Liver (tissue), 9 donors: ENCODE results near the gene ADAMTS7. TPM values are rescaled to one million over a fixed set of nuclear protein-coding genes. Genes with fewer than 3 reads are reported as not detected.
"Not testable (repeated sequence)": the region's sequence is repeated elsewhere in the genome, so short reads cannot be mapped to it uniquely, and the experiment has no call there.

Source experiments
- DNase-seq: peaks from one replicate; pipeline ENCODE4 v3.0.0-alpha.2; 2017; ENCODE audit warnings: low spot score
- H3K27ac ChIP-seq, 2 donors: one replicate each; pipeline ENCODE4 v1.7.0; 2013; ENCODE audit warnings: inconsistent platforms in 2 of 2, low read length in 2 of 2, control low read depth in 1 of 2, low read depth in 1 of 2, mild to moderate bottlenecking in 1 of 2
- H3K27me3 ChIP-seq, 4 donors: one replicate each; pipeline versions ENCODE4 v1.6.1 to v1.7.0; 2013; ENCODE audit warnings: low read length in 3 of 4, inconsistent platforms in 1 of 4, mild to moderate bottlenecking in 1 of 4, moderate library complexity in 1 of 4; ENCODE audit not compliant: control insufficient read depth in 4 of 4, insufficient read depth in 4 of 4
- H3K36me3 ChIP-seq, 4 donors: one replicate each; pipeline versions ENCODE4 v1.6.1 to v1.7.0; 2013; ENCODE audit warnings: low read length in 3 of 4, mild to moderate bottlenecking in 3 of 4, low read depth in 1 of 4, moderate library complexity in 1 of 4; ENCODE audit not compliant: control insufficient read depth in 4 of 4, insufficient read depth in 3 of 4
- H3K4me1 ChIP-seq, 4 donors: one replicate each; pipeline versions ENCODE4 v1.6.1 to v1.7.0; 2013; ENCODE audit warnings: low read length in 3 of 4, mild to moderate bottlenecking in 3 of 4, moderate library complexity in 1 of 4; ENCODE audit not compliant: control insufficient read depth in 4 of 4, insufficient read depth in 4 of 4
- H3K4me3 ChIP-seq, 3 donors: one replicate each; pipeline versions ENCODE4 v1.6.1 to v1.7.0; 2013; ENCODE audit warnings: low read length in 3 of 3, control low read depth in 1 of 3, low read depth in 1 of 3, mild to moderate bottlenecking in 1 of 3
- H3K9ac ChIP-seq, 2 donors: one replicate each; pipeline ENCODE4 v1.7.0; 2013; ENCODE audit warnings: low read length in 2 of 2, mild to moderate bottlenecking in 2 of 2, moderate library complexity in 2 of 2, control low read depth in 1 of 2, low read depth in 1 of 2
- H3K9me3 ChIP-seq, 4 donors: one replicate each; pipeline versions ENCODE4 v1.6.1 to v1.7.0; 2013; ENCODE audit warnings: low read length in 3 of 4; ENCODE audit not compliant: control insufficient read depth in 4 of 4
- ATF3 ChIP-seq: IDR thresholded peaks from 2 replicates; pipeline ENCODE4 v1.6.1; 2016; ENCODE audit warnings: antibody characterized with exemption
- CTCF ChIP-seq: fragments of 150-350 bp; IDR thresholded peaks from 2 replicates; pipeline ENCODE4 v1.5.1; 2017; ENCODE audit warnings: improper control_type of control experiment, low read depth, low read length; ENCODE audit not compliant: missing input control
- EGR1 ChIP-seq, 2 donors: IDR thresholded peaks; 2 replicates each; pipeline ENCODE4 v1.6.1; 2016 to 2018; ENCODE audit warnings: antibody characterized with exemption in 2 of 2, low read depth in 2 of 2
- FOXA1 ChIP-seq: IDR thresholded peaks from 2 replicates; pipeline ENCODE4 v1.6.1; 2016; ENCODE audit warnings: antibody characterized with exemption
- FOXA2 ChIP-seq: IDR thresholded peaks from 2 replicates; pipeline ENCODE4 v1.6.1; 2016; ENCODE audit warnings: antibody characterized with exemption
- HNF4A ChIP-seq, 2 donors: conservative IDR thresholded peaks; 2 replicates each; pipeline ENCODE4 v1.6.1; 2016; ENCODE audit warnings: antibody characterized with exemption in 2 of 2, mild to moderate bottlenecking in 2 of 2
- JUND ChIP-seq, 2 donors: IDR thresholded peaks; 2 replicates each; pipeline ENCODE4 v1.6.1; 2016; ENCODE audit warnings: antibody characterized with exemption in 2 of 2
- MAX ChIP-seq: IDR thresholded peaks from 2 replicates; pipeline ENCODE4 v1.6.1; 2016; ENCODE audit warnings: antibody characterized with exemption
- NR2F2 ChIP-seq: IDR thresholded peaks from 2 replicates; pipeline ENCODE4 v1.6.1; 2016; ENCODE audit warnings: antibody characterized with exemption
- RAD21 ChIP-seq, 2 donors: IDR thresholded peaks; 2 replicates each; pipeline ENCODE4 v1.6.1; 2016; ENCODE audit warnings: antibody characterized with exemption in 2 of 2, mild to moderate bottlenecking in 2 of 2
- REST ChIP-seq: IDR thresholded peaks from 2 replicates; pipeline ENCODE4 v1.6.1; 2016; ENCODE audit warnings: antibody characterized with exemption, mild to moderate bottlenecking
- RXRA ChIP-seq, 2 donors: IDR thresholded peaks; 2 replicates each; pipeline ENCODE4 v1.6.1; 2017 to 2018; ENCODE audit warnings: antibody characterized with exemption in 2 of 2, mild to moderate bottlenecking in 1 of 2
- SP1 ChIP-seq: IDR thresholded peaks from 2 replicates; pipeline ENCODE4 v1.6.1; 2018; ENCODE audit warnings: antibody characterized with exemption, mild to moderate bottlenecking
- TAF1 ChIP-seq: conservative IDR thresholded peaks from 2 replicates; pipeline ENCODE4 v1.6.1; 2016; ENCODE audit warnings: antibody characterized with exemption, mild to moderate bottlenecking
- YY1 ChIP-seq: IDR thresholded peaks from 2 replicates; pipeline ENCODE4 v1.6.1; 2016; ENCODE audit warnings: antibody characterized with exemption, mild to moderate bottlenecking
- ZBTB33 ChIP-seq: IDR thresholded peaks from 2 replicates; pipeline ENCODE4 v1.6.1; 2016; ENCODE audit warnings: antibody characterized with exemption
- WGBS: extraction: QIAGEN DNeasy Blood & Tissue Kit; methylation state at CpG from one replicate; pipeline ENCODE4 v1.1.7; 2013; 5-methylcytosine and 5-hydroxymethylcytosine counted together
- polyA plus RNA-seq, 2 donors: library from polyadenylated mRNA; stranded (reverse) in 1 of 2; unstranded in 1 of 2; fragments of 200-250 nt in 1 of 2; fragments of >200 nt in 1 of 2; fragmentation: Nextera tagmentation in 1 of 2; extraction: Ambion mirVana in 1 of 2; gene quantifications; one replicate each; pipeline versions ENCODE4 v1.2.1 to v1.2.3, GENCODE V29; 2013 to 2015
- total RNA-seq, 2 donors: library from RNA; depleted of rRNA; stranded (reverse); fragments of >200 nt; gene quantifications; one replicate each; pipeline ENCODE4 v1.2.3, GENCODE V29; 2014
- donor health status: healthy.
- donor health status: healthy.
- donor health status: healthy.
- donor health status: healthy.
- donor health status: healthy.

ADAMTS7 gene
- total and polyA plus RNA-seq, 4 donors = 0.13 to 2.4 (median 1.3) TPM

- 82% methylated on average over 14 of the region's 14 CpGs for WGBS
- no peak overlapping the region for H3K9ac ChIP-seq
- H3K27me3 ChIP-seq = no peaks in the 10 kb centered on the region
- no peaks in the 10 kb centered on the region for H3K4me1 ChIP-seq
- TF ChIP-seq FOXA2 = no peak
- TF ChIP-seq ZBTB33 = no peak
- TF ChIP-seq HNF4A (conservative IDR thresholded peaks at IDR 0.05) = no peak
- DNase-seq = no peak
- H3K4me3 ChIP-seq = no peak overlapping the region
- H3K36me3 ChIP-seq = no peaks in the 10 kb centered on the region
- no peaks in the 10 kb centered on the region for H3K9me3 ChIP-seq
- H3K27ac ChIP-seq = no peak overlapping the region
Measured at GRCh38 chr15:78726870-78727551, 84.3 kb downstream of the ADAMTS7 start.

GRCh38 chr15:78719819-78720450 is 91.3 kb downstream of the ADAMTS7 start:
- peak; percentile 60 for TF ChIP-seq SP1
- peak in 1 of 2 donors; percentile 62 for TF ChIP-seq RXRA (IDR thresholded peaks at IDR 0.05)
- TF ChIP-seq HNF4A (conservative IDR thresholded peaks at IDR 0.05) = peak in 1 of 2 donors; percentile 45
- H3K9me3 ChIP-seq, H3K27me3 ChIP-seq, H3K4me1 ChIP-seq, H3K27ac ChIP-seq, DNase-seq, H3K4me3 ChIP-seq, H3K36me3 ChIP-seq, H3K9ac ChIP-seq: not testable (repeated sequence)
- 59% methylated on average over 21 of the region's 21 CpGs for WGBS

- H3K9ac ChIP-seq = no peak overlapping the region
- H3K36me3 ChIP-seq = no peaks in the 10 kb centered on the region
- H3K27me3 ChIP-seq = no peaks in the 10 kb centered on the region
- no peak overlapping the region for H3K4me3 ChIP-seq
- TF ChIP-seq NR2F2 (no peak), SP1 (no peak), HNF4A (conservative IDR thresholded peaks at IDR 0.05) (no peak), TAF1 (no peak), RXRA (IDR thresholded peaks at IDR 0.05) (no peak), ATF3 (no peak), CTCF (no peak), EGR1 (IDR thresholded peaks at IDR 0.05; ENCODE audit: low read depth in 2 of 2) (no peak), FOXA1 (no peak), JUND (IDR thresholded peaks at IDR 0.05) (no peak), REST (no peak), MAX (no peak), YY1 (no peak), FOXA2 (no peak), RAD21 (IDR thresholded peaks at IDR 0.05) (no peak)
- no peaks in the 10 kb centered on the region for H3K9me3 ChIP-seq
- no peak overlapping the region for H3K27ac ChIP-seq
- no peaks in the 10 kb centered on the region for H3K4me1 ChIP-seq
- 87% methylated on average over 2 of the region's 2 CpGs for WGBS
- DNase-seq = no peak
Measured at GRCh38 chr15:78718837-78719236, 92.4 kb downstream of the ADAMTS7 start.
